ENCODE data around the gene GABPB2.

The GABPB2 gene

GRCh38 chr1:151054971-151055547, 15.5 kb upstream of the GABPB2 start:
- H3K27me3 Mint-ChIP-seq: no peaks in the 10 kb centered on the region
- H3K4me1 Mint-ChIP-seq: peaks cover 65% of the 10 kb centered on the region
- H3K4me3 Mint-ChIP-seq: peak overlapping the region; percentile 93 to 95

GRCh38 chr1:151055581-151055980, 15.0 kb upstream of the GABPB2 start:
- no peak for ATAC-seq
- DNase-seq: no peak
- no peaks in the 10 kb centered on the region for H3K9me3 Mint-ChIP-seq
- peak overlapping the region; percentile 93 to 95 for H3K4me3 Mint-ChIP-seq
- H3K27ac Mint-ChIP-seq: peak overlapping the region; percentile 57 to 94
- H3K4me1 Mint-ChIP-seq: peaks cover 64% of the 10 kb centered on the region
- H3K27me3 Mint-ChIP-seq: no peaks in the 10 kb centered on the region

More at GRCh38 chr1:151054971-151055547, 15.5 kb upstream of the GABPB2 start:
- DNase-seq (no peak), ATAC-seq (no peak)
- peak overlapping the region; percentile 67 to 89 for H3K27ac Mint-ChIP-seq
- H3K9me3 Mint-ChIP-seq: no peaks in the 10 kb centered on the region

GRCh38 chr1:151056149-151056548, 14.4 kb upstream of the GABPB2 start:
- no peaks in the 10 kb centered on the region for H3K27me3 Mint-ChIP-seq
- H3K9me3 Mint-ChIP-seq: no peaks in the 10 kb centered on the region
- peak overlapping the region; percentile 57 to 94 for H3K27ac Mint-ChIP-seq
- peak overlapping the region; percentile 93 to 95 for H3K4me3 Mint-ChIP-seq
- DNase-seq: no peak
- ATAC-seq: no peak
- H3K4me1 Mint-ChIP-seq: peaks cover 68% of the 10 kb centered on the region

- Mint-ChIP-seq H3K4me3 (peak overlapping the region; percentile 93 to 95), H3K27me3 (no peaks in the 10 kb centered on the region), H3K4me1 (peaks cover 75% of the 10 kb centered on the region), H3K9me3 (no peaks in the 10 kb centered on the region), H3K27ac (peak overlapping the region; percentile 94 to 98)
- peak; percentile 31 to 48 for DNase-seq
- ATAC-seq: no peak
Measured at GRCh38 chr1:151058692-151059091, 11.9 kb upstream of the GABPB2 start.

- peaks cover 79% of the 10 kb centered on the region for H3K4me1 Mint-ChIP-seq
- DNase-seq (peak; percentile 89 to 92), ATAC-seq (peak; percentile 85)
- H3K9me3 Mint-ChIP-seq: no peaks in the 10 kb centered on the region
- peak within 1 kb of the TSS; percentile 94 to 98 for H3K27ac Mint-ChIP-seq
- H3K4me3 Mint-ChIP-seq: peak within 1 kb of the TSS; percentile 93 to 95
- no peaks in the 10 kb centered on the region for H3K27me3 Mint-ChIP-seq
Measured at GRCh38 chr1:151059109-151060006, 11.2 kb upstream of the GABPB2 start, which contains the start of gene CDC42SE1. TSS of gene CDC42SE1 (minus strand) at chr1:151059622. CDS start at chr1:151055730, 3,892 bp downstream.

GRCh38 chr1:151060007-151060656, 10.4 kb upstream of the GABPB2 start, which contains the start of gene MLLT11:
TSS of gene MLLT11 (plus strand) at chr1:151060397. CDS start at chr1:151067225, 6,828 bp downstream.
- H3K27me3 Mint-ChIP-seq: no peaks in the 10 kb centered on the region
- ATAC-seq (no peak), DNase-seq (peak; percentile 17 to 30)
- H3K9me3 Mint-ChIP-seq: no peaks in the 10 kb centered on the region
- H3K4me1 Mint-ChIP-seq: peaks cover 75% of the 10 kb centered on the region
- peak within 1 kb of the TSS; percentile 94 to 98 for H3K27ac Mint-ChIP-seq
- peak within 1 kb of the TSS; percentile 93 to 95 for H3K4me3 Mint-ChIP-seq

GRCh38 chr1:151060657-151061421, 9.7 kb upstream of the GABPB2 start:
- H3K4me3 Mint-ChIP-seq: peak overlapping the region; percentile 93 to 95
- no peaks in the 10 kb centered on the region for H3K9me3 Mint-ChIP-seq
- H3K27ac Mint-ChIP-seq: peak overlapping the region; percentile 94 to 98
- H3K27me3 Mint-ChIP-seq: no peaks in the 10 kb centered on the region
- peaks cover 68% of the 10 kb centered on the region for H3K4me1 Mint-ChIP-seq
- ATAC-seq: no peak
- no peak for DNase-seq

GRCh38 chr1:151061704-151062103, 8.9 kb upstream of the GABPB2 start:
- Mint-ChIP-seq H3K27ac (no peak overlapping the region), H3K27me3 (no peaks in the 10 kb centered on the region), H3K9me3 (no peaks in the 10 kb centered on the region), H3K4me1 (peaks cover 60% of the 10 kb centered on the region), H3K4me3 (peak overlapping the region in 1 of 2 donors; percentile 95)
- no peak for DNase-seq
- no peak for ATAC-seq

- H3K4me3 Mint-ChIP-seq: peak overlapping the region in 1 of 2 donors; percentile 10
- no peaks in the 10 kb centered on the region for H3K9me3 Mint-ChIP-seq
- peaks cover 48% of the 10 kb centered on the region for H3K4me1 Mint-ChIP-seq
- DNase-seq: no peak
- no peak overlapping the region for H3K27ac Mint-ChIP-seq
- no peak for ATAC-seq
- H3K27me3 Mint-ChIP-seq: no peaks in the 10 kb centered on the region
Measured at GRCh38 chr1:151062741-151063371, 7.7 kb upstream of the GABPB2 start.

- Mint-ChIP-seq H3K4me3 (no peak overlapping the region), H3K4me1 (peaks cover 55% of the 10 kb centered on the region), H3K9me3 (no peaks in the 10 kb centered on the region), H3K27ac (no peak overlapping the region), H3K27me3 (no peaks in the 10 kb centered on the region)
- no peak for DNase-seq
- ATAC-seq: no peak
Measured at GRCh38 chr1:151065089-151065645, 5.4 kb upstream of the GABPB2 start.

GRCh38 chr1:151067185-151067584, 3.4 kb upstream of the GABPB2 start:
- H3K4me3 Mint-ChIP-seq: no peak overlapping the region
- no peak overlapping the region for H3K27ac Mint-ChIP-seq
- DNase-seq (no peak), ATAC-seq (no peak)
- no peaks in the 10 kb centered on the region for H3K9me3 Mint-ChIP-seq
- H3K4me1 Mint-ChIP-seq: peaks cover 48% of the 10 kb centered on the region
- no peaks in the 10 kb centered on the region for H3K27me3 Mint-ChIP-seq

- ATAC-seq: no peak
Measured at GRCh38 chr1:151069103-151069486, 1.5 kb upstream of the GABPB2 start.

GRCh38 chr1:151072224-151072623, 1.7 kb downstream of the GABPB2 start:
- ATAC-seq: no peak
- Mint-ChIP-seq H3K4me3 (peak overlapping the region; percentile 95 to 100), H3K4me1 (peaks cover 40% of the 10 kb centered on the region), H3K27me3 (no peaks in the 10 kb centered on the region), H3K9me3 (no peaks in the 10 kb centered on the region), H3K27ac (peak overlapping the region; percentile 98 to 100)
- DNase-seq: no peak

More at GRCh38 chr1:151069103-151069486, 1.5 kb upstream of the GABPB2 start:
- H3K4me1 Mint-ChIP-seq: peaks cover 46% of the 10 kb centered on the region
- H3K27me3 Mint-ChIP-seq: no peaks in the 10 kb centered on the region
- no peak for DNase-seq
- peak overlapping the region in 1 of 2 donors; percentile 80 for H3K27ac Mint-ChIP-seq
- no peaks in the 10 kb centered on the region for H3K9me3 Mint-ChIP-seq
- peak overlapping the region; percentile 95 to 100 for H3K4me3 Mint-ChIP-seq

- DNase-seq (no peak), ATAC-seq (no peak)
- H3K4me3 Mint-ChIP-seq: no peak overlapping the region
- H3K9me3 Mint-ChIP-seq: no peaks in the 10 kb centered on the region
- H3K27me3 Mint-ChIP-seq: no peaks in the 10 kb centered on the region
- H3K4me1 Mint-ChIP-seq: no peaks in the 10 kb centered on the region
- no peak overlapping the region for H3K27ac Mint-ChIP-seq
Measured at GRCh38 chr1:151085953-151086559, 15.5 kb downstream of the GABPB2 start.

Data from stimulated activated naive CD8-positive, alpha-beta T cell treated with anti-CD3 and anti-CD28 coated beads, Interleukin-15, amount 100 ng/mL, for 72 hours (primary cell).